NCI-H1694 treated with DMSO at 0.1 percent for 48 hours (cell line): ENCODE measurements around the gene GBF1.

ENCODE experiments used
- DNase-seq: peaks from one replicate; lab custom pipeline; 2025; lab: John Stamatoyannopoulos, UW

Gene GBF1

GRCh38 chr10:102424145-102424544, 178.8 kb downstream of the GBF1 start:
- DNase-seq: no peak

GRCh38 chr10:102424916-102425315, 179.6 kb downstream of the GBF1 start:
- no peak for DNase-seq

GRCh38 chr10:102425444-102425843, 180.1 kb downstream of the GBF1 start:
- no peak for DNase-seq

- DNase-seq: no peak
Measured at GRCh38 chr10:102426803-102427287, 181.5 kb downstream of the GBF1 start.

DNA sequence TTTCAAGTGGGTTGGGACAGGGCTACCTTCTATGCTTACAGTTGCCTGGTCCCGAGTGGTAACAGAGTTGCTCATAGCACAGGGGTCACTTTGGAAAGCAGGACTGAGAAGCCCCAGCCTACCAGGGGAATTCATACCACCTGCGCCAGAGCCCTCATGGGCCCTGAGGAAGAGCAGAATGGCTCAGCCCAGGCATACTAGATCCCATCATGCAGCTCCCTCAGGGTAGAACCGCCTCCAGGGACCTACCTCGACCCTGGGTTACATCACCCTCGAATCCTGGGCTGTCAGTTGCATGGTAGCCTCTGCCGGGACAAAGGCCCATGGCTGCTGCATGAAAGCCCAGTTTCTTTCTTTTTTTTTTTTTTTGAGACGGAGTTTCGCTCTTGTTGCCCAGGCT, 184.1 kb downstream of the GBF1 start:
- DNase-seq: no peak

DNA sequence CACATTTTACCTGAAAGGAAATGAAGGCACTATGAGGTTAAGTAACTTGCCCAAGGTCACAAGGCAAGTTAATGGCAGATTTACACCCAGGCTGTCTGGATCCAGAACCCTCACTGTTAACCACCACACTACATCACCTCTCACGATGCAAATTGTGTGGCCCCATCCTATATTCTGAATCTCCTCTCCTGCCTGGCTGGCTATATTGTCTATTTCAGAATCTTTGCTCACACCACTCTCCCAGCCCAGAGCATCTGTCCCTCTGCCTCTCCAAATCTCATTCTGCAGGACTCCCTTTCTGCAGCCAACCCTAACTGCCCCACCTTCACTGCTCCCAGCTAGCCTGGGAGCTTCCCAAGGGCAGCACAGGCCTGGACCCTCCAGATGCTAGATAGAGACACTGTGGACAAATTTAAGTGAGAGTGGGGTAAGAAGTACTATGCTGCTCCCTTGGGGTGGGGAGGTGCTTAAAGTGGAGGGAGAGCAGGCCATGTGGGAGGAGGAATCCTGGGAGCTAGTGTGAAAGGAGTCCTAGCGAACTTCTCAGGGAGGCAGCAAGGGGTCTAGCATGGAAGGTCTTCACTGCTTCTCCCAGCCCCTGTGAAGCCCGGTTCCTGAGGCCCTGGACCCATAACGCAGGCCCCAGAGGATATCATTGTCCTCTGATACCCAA, 186.3 kb downstream of the GBF1 start:
- DNase-seq: peak; percentile 36
